ENCODE measurements around the gene ENDOU.

- TF ChIP-seq CTCF (IDR thresholded peaks at IDR 0.05), result no peak
- no peak for TF ChIP-seq ZFX (IDR thresholded peaks at IDR 0.05; ENCODE audit: borderline replicate concordance)
Observed at GRCh38 chr12:47725893-47726292, 603 bp upstream of the ENDOU start.
